Heart left ventricle (tissue), 13 donors: ENCODE results near the gene MAN2B2.

ENCODE experiments used
- CTCF ChIP-seq, 12 donors: fragments of 200-600 bp; sonication (generic) in 4 of 12; IDR thresholded peaks; one replicate each; pipeline versions ENCODE4 v1.5.0 to v1.8.0; 2018 to 2022; ENCODE audit warnings: antibody characterized with exemption in 12 of 12, mild to moderate bottlenecking in 5 of 12
- POLR2A ChIP-seq, 2 donors: fragments of 450-650 bp; IDR thresholded peaks; one replicate each; pipeline ENCODE4 v1.6.1; 2017; ENCODE audit warnings: antibody characterized with exemption in 2 of 2, mild to moderate bottlenecking in 2 of 2, moderate library complexity in 2 of 2
- donor health status: ischemic (EF 13 %, LVEDD 7.1; RV severe dilation, severe dysfunction).
- donor health status: DM: no; HTN: yes; CAD: no.
- donor health status: DM: no; HTN: no; CAD: no.
- donor health status: ischemic (EF 25% LVEDD 6.9; RV normal size, moderate dysfunction).
- donor health status: ischemic (EF 25% LVEDD 5.7; RV mildly dilated, moderate dysfunction).
- donor health status: ischemic (EF 35%, LVEDD 5.7; RV mildly dilated, moderate dysfunction).
- donor health status: nonischemic (EF 11% LVEDD 7.7; RV severe dilation, severe dysfunction).
- donor health status: DM: yes; HTN: yes; CAD: no.
- donor health status: PGD.
- donor health status: ischemic (EF 29% LVEDD 5.4; RV normal size, mild dysfunction).
- donor health status: nonischemic (EF 23%, LVEDD 6.1; RV moderate dilation, normal function).

DNA sequence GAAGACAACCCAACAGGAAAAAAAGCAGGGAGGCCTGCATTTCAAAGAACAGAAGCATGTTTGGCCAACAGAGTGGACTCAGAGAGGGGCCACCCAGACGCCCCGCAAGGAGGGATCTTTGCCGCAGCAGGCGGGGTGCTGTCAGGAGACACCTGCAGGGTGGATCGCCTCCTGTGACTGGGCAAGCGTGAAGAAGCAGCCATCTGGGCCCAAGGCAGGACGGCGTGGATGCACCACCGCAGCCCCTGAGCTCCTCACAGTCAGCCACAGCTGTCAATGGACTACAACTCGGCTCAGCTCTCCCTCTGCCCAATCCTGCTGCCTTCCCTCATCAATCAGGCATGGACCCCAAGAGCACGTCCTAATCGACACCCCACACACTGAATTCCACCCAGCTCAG is 32.0 kb upstream of the MAN2B2 start:
- no peak for TF ChIP-seq CTCF (IDR thresholded peaks at IDR 0.05)
- no peak for TF ChIP-seq POLR2A (IDR thresholded peaks at IDR 0.05)
